HG03565 (cell line): ENCODE measurements around the gene MYH9.
A peak's percentile ranks its signal among the peaks of the same experiment; 100 is the strongest.

ENCODE experiments used
- ATAC-seq: cut with Tn5 transposase; IDR thresholded peaks from one replicate; pipeline ENCODE4 v1.9.1; 2021; ENCODE audit warnings: mild to moderate bottlenecking, moderate library complexity; ENCODE audit not compliant: unreplicated experiment

Gene MYH9

GRCh38 chr22:36386900-36387708 is 663 bp downstream of the MYH9 start:
- peak; percentile 2 for ATAC-seq

GRCh38 chr22:36386351-36386899 is 1.3 kb downstream of the MYH9 start:
- peak; percentile 16 for ATAC-seq

GRCh38 chr22:36385491-36386350 is 2.0 kb downstream of the MYH9 start:
- ATAC-seq, result no peak

- ATAC-seq, result no peak
These were observed 2.8 kb downstream of the MYH9 start for GRCh38 chr22:36384766-36385481.

- ATAC-seq, result no peak
These were observed 4.6 kb downstream of the MYH9 start for GRCh38 chr22:36383110-36383581.

- ATAC-seq, result no peak
These were observed 6.1 kb downstream of the MYH9 start for GRCh38 chr22:36381513-36382128.

- ATAC-seq, result no peak
These were observed 8.0 kb downstream of the MYH9 start for GRCh38 chr22:36379593-36380361.

GRCh38 chr22:36378869-36379217 is 8.9 kb downstream of the MYH9 start:
- ATAC-seq, result no peak

- ATAC-seq, result no peak
These were observed 9.5 kb downstream of the MYH9 start for GRCh38 chr22:36378080-36378868.

GRCh38 chr22:36377022-36377631 is 10.6 kb downstream of the MYH9 start:
- ATAC-seq, result no peak

GRCh38 chr22:36376265-36376664 is 11.5 kb downstream of the MYH9 start:
- ATAC-seq, result no peak

- no peak for ATAC-seq
These were observed 12.4 kb downstream of the MYH9 start for GRCh38 chr22:36375071-36375980.

- no peak for ATAC-seq
These were observed 13.2 kb downstream of the MYH9 start for GRCh38 chr22:36374603-36375024.

- ATAC-seq, result no peak
These were observed 14.5 kb downstream of the MYH9 start for GRCh38 chr22:36373258-36373579.

GRCh38 chr22:36371920-36372319 is 15.8 kb downstream of the MYH9 start:
- no peak for ATAC-seq

- ATAC-seq, result no peak
These were observed 17.6 kb downstream of the MYH9 start for GRCh38 chr22:36369922-36370791.
